HepG2 (cell line): ENCODE measurements around the gene C18orf54. TPM values are rescaled to one million over a fixed set of nuclear protein-coding genes. Genes with fewer than 3 reads are reported as not detected.

Source experiments
- ATAC-seq: fragments of 200-7000 bp; cut with Tn5 transposase; 3 replicates; pipeline ENCODE4 v1.9.1; 2020; ENCODE audit warnings: mild to moderate bottlenecking, moderate library complexity
- BruUV-seq: library from RNA; stranded (reverse); fragments of 400-500 nt; replicated peaks from 2 replicates; lab custom pipeline; 2021; lab: Mats Ljungman, UMichigan
- CTCF ChIA-PET: fragments of 300-600 bp; formaldehyde crosslinking; extraction: SDS; loops from one replicate; lab custom pipeline; 2021; ENCODE audit warnings: low total read pairs, inconsistent platforms, low intra/inter-chr PET ratio; lab: Yijun Ruan, JAX
- POLR2A ChIA-PET: fragments of 350-600 bp; sonication (Branson Sonifier 250); formaldehyde crosslinking; loops from one replicate; lab custom pipeline; 2020; ENCODE audit warnings: antibody characterized with exemption, inconsistent platforms; lab: Yijun Ruan, JAX
- DNase-seq: peaks from one replicate; pipeline ENCODE4 v3.0.0-alpha.2; 2015; ENCODE audit warnings: low spot score
- FAIRE-seq: peaks from 3 replicates; lab custom pipeline; 2011; peaks lifted over from hg19 to GRCh38; lab: Jason Lieb, UNC
- H2AFZ ChIP-seq: one replicate; pipeline ENCODE4 v1.6.1; 2011; ENCODE audit warnings: low read length, inconsistent platforms
- H3K27ac ChIP-seq: fragments of 300-600 bp; 3 replicates; pipeline ENCODE4 v1.8.0; 2011; ENCODE audit warnings: mixed run types, mild to moderate bottlenecking, mixed read lengths, low read length, inconsistent platforms; ENCODE audit not compliant: insufficient read depth; ENCODE audit errors: extremely low read length
- H3K27me3 ChIP-seq, 2 experiments: fragments of 200-600 bp in 1 of 2; 2 replicates in 1 of 2; 3 replicates in 1 of 2; pipeline versions ENCODE4 v1.6.0 to v1.8.0; 2011; ENCODE audit warnings: low read length in 2 of 2, mild to moderate bottlenecking in 2 of 2, moderate library complexity in 2 of 2, inconsistent platforms in 1 of 2; ENCODE audit not compliant: insufficient read depth in 2 of 2, control insufficient read depth in 1 of 2
- H3K36me3 ChIP-seq, 2 experiments: fragments of 200-600 bp in 1 of 2; replicated peaks in 1 of 2; 2 replicates in 1 of 2; 3 replicates in 1 of 2; pipeline versions ENCODE4 v1.5.1 to v1.8.0; 2011; ENCODE audit warnings: low read length in 2 of 2, inconsistent platforms in 1 of 2; ENCODE audit not compliant: insufficient read depth in 2 of 2, control insufficient read depth in 1 of 2
- H3K4me1 ChIP-seq: 2 replicates; pipeline ENCODE4 v1.5.1; 2012; ENCODE audit warnings: low read length, inconsistent platforms; ENCODE audit not compliant: insufficient read depth
- H3K4me2 ChIP-seq: 2 replicates; pipeline ENCODE4 v1.6.0; 2011; ENCODE audit warnings: low read depth, low read length, inconsistent platforms
- H3K4me3 ChIP-seq, 3 experiments: fragments of 200-600 bp in 1 of 3; sonication (generic), shearing (Covaris generic) in 1 of 3; replicated peaks in 1 of 3; 2 replicates each; pipeline ENCODE4 v1.5.1; 2011 to 2016; ENCODE audit warnings: low read length in 3 of 3, inconsistent platforms in 2 of 3, low read depth in 2 of 3, mild to moderate bottlenecking in 2 of 3, control low read depth in 1 of 3, mixed read lengths in 1 of 3; ENCODE audit not compliant: insufficient read depth in 1 of 3
- H3K79me2 ChIP-seq: one replicate; pipeline ENCODE4 v1.6.1; 2011; ENCODE audit warnings: low read length, inconsistent platforms; ENCODE audit not compliant: insufficient read depth
- H3K9ac ChIP-seq: 2 replicates; pipeline ENCODE4 v1.6.0; 2011; ENCODE audit warnings: mild to moderate bottlenecking, low read depth, low read length, inconsistent platforms; ENCODE audit not compliant: insufficient read depth
- H3K9me3 ChIP-seq: 2 replicates; pipeline ENCODE4 v1.5.1; 2012; ENCODE audit warnings: mild to moderate bottlenecking, low read length
- H4K20me1 ChIP-seq: 2 replicates; pipeline ENCODE4 v1.6.0; 2011; ENCODE audit warnings: inconsistent platforms, mild to moderate bottlenecking, low read length, moderate library complexity; ENCODE audit not compliant: insufficient read depth
- BCL6 ChIP-seq: IDR thresholded peaks from 2 replicates; pipeline ENCODE4 v1.6.1; 2016; ENCODE audit warnings: missing genetic modification reagents, missing compliant biosample characterization
- GATAD2A ChIP-seq: IDR thresholded peaks from 2 replicates; pipeline ENCODE4 v1.6.1; 2016
- HNF4A ChIP-seq: sonication (generic); formaldehyde crosslinking; IDR thresholded peaks from 2 replicates; pipeline ENCODE4 v1.4.0; 2020; ENCODE audit warnings: missing genetic modification reagents
- SOX13 ChIP-seq, 3 experiments: fragments of 450-650 bp in 1 of 3; sonication (generic) in 1 of 3; formaldehyde crosslinking in 1 of 3; IDR thresholded peaks in 2 of 3; conservative IDR thresholded peaks in 1 of 3; 2 replicates each; pipeline versions ENCODE4 v1.5.0 to v1.6.1; 2016 to 2020; ENCODE audit warnings: antibody characterized with exemption in 1 of 3, mild to moderate bottlenecking in 1 of 3, missing compliant biosample characterization in 1 of 3, missing genetic modification reagents in 1 of 3, moderate library complexity in 1 of 3
- SOX5 ChIP-seq: IDR thresholded peaks from 2 replicates; pipeline ENCODE4 v1.6.1; 2016; ENCODE audit warnings: borderline replicate concordance
- SOX6 ChIP-seq, 2 experiments: fragments of 450-650 bp in 1 of 2; sonication (generic) in 1 of 2; formaldehyde crosslinking in 1 of 2; IDR thresholded peaks; 2 replicates each; pipeline versions ENCODE4 v1.4.0 to v1.6.1; 2017 to 2020; ENCODE audit warnings: antibody characterized with exemption in 1 of 2, mild to moderate bottlenecking in 1 of 2, missing genetic modification reagents in 1 of 2
- SP5 ChIP-seq: IDR thresholded peaks from 2 replicates; pipeline ENCODE4 v1.6.1; 2016; ENCODE audit warnings: low read depth, borderline replicate concordance
- TP53 ChIP-seq: sonication (generic); formaldehyde crosslinking; conservative IDR thresholded peaks from 2 replicates; pipeline ENCODE4 v1.4.0; 2020; ENCODE audit warnings: missing genetic modification reagents
- ZNF20 ChIP-seq: sonication (generic); formaldehyde crosslinking; IDR thresholded peaks from 2 replicates; pipeline ENCODE4 v1.4.0; 2020; ENCODE audit warnings: mild to moderate bottlenecking, moderate library complexity, missing genetic modification reagents
- ZNF235 ChIP-seq: sonication (generic); formaldehyde crosslinking; IDR thresholded peaks from 2 replicates; pipeline ENCODE4 v1.8.1; 2023; ENCODE audit warnings: mild to moderate bottlenecking, missing genetic modification reagents, borderline replicate concordance
- ZNF552 ChIP-seq: sonication (generic); formaldehyde crosslinking; IDR thresholded peaks from 2 replicates; pipeline ENCODE4 v1.9.0; 2022; ENCODE audit warnings: missing genetic modification reagents, mild to moderate bottlenecking, borderline replicate concordance
- ZSCAN20 ChIP-seq: sonication (generic); formaldehyde crosslinking; IDR thresholded peaks from 2 replicates; pipeline ENCODE4 v1.4.0; 2020; ENCODE audit warnings: missing genetic modification reagents, mild to moderate bottlenecking, borderline replicate concordance
- ZSCAN25 ChIP-seq: sonication (generic); formaldehyde crosslinking; IDR thresholded peaks from 2 replicates; pipeline ENCODE4 v1.8.0; 2022; ENCODE audit warnings: mild to moderate bottlenecking, missing genetic modification reagents
- WGBS: methylation state at CpG from one replicate; pipeline ENCODE4 v1.1.6; 2017; ENCODE audit warnings: low lambda C conversion rate; 5-methylcytosine and 5-hydroxymethylcytosine counted together
- in situ Hi-C: cut with HindIII; loops from 2 replicates; pipeline ENCODE4 v1.10.0; 2017; ENCODE audit warnings: low pct_unique_long_range_greater_than_20kb; ENCODE audit not compliant: extremely low pct_ligation_motif_present
- intact Hi-C: fragments of 100-400 bp; cut with micrococcal nuclease; formaldehyde crosslinking; loops from one replicate; pipeline ENCODE4 v1.10.0; 2022; ENCODE audit not compliant: unreplicated experiment
- polyA plus RNA-seq, 8 experiments: library from polyadenylated mRNA; depleted of rRNA in 3 of 8; stranded (reverse) in 7 of 8; unstranded in 1 of 8; fragments of >200 nt; fragmentation: Illumina TruSeq in 4 of 8; extraction: Trizol in 4 of 8; gene quantifications; 2 replicates each; pipeline versions ENCODE4 v1.2.1 to v1.2.3, GENCODE V29; 2011 to 2016; ENCODE audit warnings: low read depth in 4 of 8, missing spikeins in 1 of 8, mixed read lengths in 1 of 8; ENCODE audit not compliant: insufficient read depth in 1 of 8
- total RNA-seq, 5 experiments: library from RNA; depleted of rRNA; stranded (reverse); fragments of >200 nt; fragmentation: Illumina TruSeq; extraction: Trizol; gene quantifications; 2 replicates each; pipeline ENCODE4 v1.2.3, GENCODE V29; 2016; ENCODE audit warnings: low read depth in 1 of 5
- TF ChIP-seq, protein P1 (sequence below): sonication (generic); formaldehyde crosslinking; IDR thresholded peaks from 2 replicates; pipeline ENCODE4 v1.5.1; 2020; ENCODE audit warnings: mild to moderate bottlenecking, missing genetic modification reagents, borderline replicate concordance
- TF ChIP-seq, protein P2 (sequence below): sonication (generic); formaldehyde crosslinking; IDR thresholded peaks from 2 replicates; pipeline ENCODE4 v1.5.0; 2020; ENCODE audit warnings: missing genetic modification reagents

Gene C18orf54
- total and polyA plus RNA-seq, 2 of the 13 experiments (the other 11 are each of a cell fraction or from before 2014, with no cell fraction given): 1.8 to 2.5 TPM

DNA sequence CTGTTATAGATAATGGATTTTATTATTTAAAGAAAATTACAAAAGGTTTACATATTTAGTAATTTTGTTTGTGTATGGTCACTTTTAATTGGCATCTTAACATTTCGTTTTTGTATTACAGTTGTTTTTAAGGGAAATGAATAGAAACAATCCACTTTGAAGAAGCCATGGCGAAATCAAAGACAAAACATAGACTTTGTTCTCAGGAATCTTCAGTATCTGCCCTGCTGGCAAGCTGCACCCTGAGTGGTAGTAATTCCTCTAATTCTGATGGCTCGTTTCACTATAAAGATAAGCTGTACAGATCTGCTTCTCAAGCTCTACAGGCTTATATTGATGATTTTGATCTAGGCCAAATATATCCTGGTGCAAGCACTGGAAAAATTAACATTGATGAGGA lies 2.7 kb downstream of the C18orf54 start:
- no peaks in the 10 kb centered on the region for H4K20me1 ChIP-seq
- no peaks in the 10 kb centered on the region for H3K9me3 ChIP-seq
- no peaks in the 10 kb centered on the region for H3K79me2 ChIP-seq
- no peak overlapping the region for H3K9ac ChIP-seq
- H3K4me2 ChIP-seq: no peak overlapping the region
- no peaks in the 10 kb centered on the region for H3K36me3 ChIP-seq
- intact Hi-C loops: no loop called here
- no peaks in the 10 kb centered on the region; a peak in 2 of 5 replicates for H3K27me3 ChIP-seq
- CTCF ChIA-PET: no interaction called here
- no peak overlapping the region for H3K27ac ChIP-seq
- DNase-seq (peak; percentile 30), ATAC-seq (no peak), FAIRE-seq (peak; percentile 54)
- TF ChIP-seq SOX5 (peak; percentile 36; the same call in 1 of the 2 replicates), SOX13 (IDR thresholded peaks at IDR 0.05) (no peak), SOX13 (CRISPR knock-in tag; conservative IDR thresholded peaks at IDR 0.05 in 1 of 2, IDR thresholded peaks at IDR 0.05 in 1 of 2) (peak in 1 of 2 experiments; percentile 72; a peak in 2 of 4 replicates), GATAD2A (CRISPR knock-in tag) (peak; percentile 30; the same call in 1 of the 2 replicates), SP5 (no peak), BCL6 (CRISPR knock-in tag) (no peak), HNF4A (CRISPR knock-in tag) (peak; percentile 44; the same call in 1 of the 2 replicates), ZSCAN25 (CRISPR knock-in tag) (no peak), ZSCAN20 (peak; percentile 85; the same call in 1 of the 2 replicates), ZNF552 (no peak), SOX6 (IDR thresholded peaks at IDR 0.05) (no peak), SOX6 (CRISPR knock-in tag; IDR thresholded peaks at IDR 0.05) (peak; percentile 34; the same call in 1 of the 2 replicates)
- peak overlapping the region in 1 of 3 experiments; percentile 26; a peak in 1 of 6 replicates for H3K4me3 ChIP-seq
- WGBS: 31% methylated on average over 3 of the region's 3 CpGs
- POLR2A ChIA-PET: no interaction called here
- no peak overlapping the region for H2AFZ ChIP-seq
- BruUV-seq: no TSS peak
- H3K4me1 ChIP-seq: peaks cover 28% of the 10 kb centered on the region
- in situ Hi-C loops: no loop called here

- Histone ChIP-seq H3K9ac (no peak overlapping the region), H4K20me1 (no peaks in the 10 kb centered on the region), H3K9me3 (no peaks in the 10 kb centered on the region), H3K36me3 (no peaks in the 10 kb centered on the region), H3K27ac (no peak overlapping the region), H2AFZ (no peak overlapping the region), H3K4me2 (no peak overlapping the region), H3K27me3 (no peaks in the 10 kb centered on the region), H3K79me2 (no peaks in the 10 kb centered on the region), H3K4me3 (no peak overlapping the region), H3K4me1 (no peaks in the 10 kb centered on the region)
- WGBS: 98% methylated on average over 4 of the region's 4 CpGs
- no TSS peak for BruUV-seq
- ChIA-PET POLR2A (no interaction called here), CTCF (no interaction called here)
- in situ Hi-C loops (no loop called here), intact Hi-C loops (no loop called here)
- DNase-seq (no peak), FAIRE-seq (no peak), ATAC-seq (no peak)
- TF ChIP-seq TP53 (no peak), ZNF235 (CRISPR knock-in tag) (no peak), ZNF20 (CRISPR knock-in tag) (no peak)
- TF ChIP-seq, protein P1, sequence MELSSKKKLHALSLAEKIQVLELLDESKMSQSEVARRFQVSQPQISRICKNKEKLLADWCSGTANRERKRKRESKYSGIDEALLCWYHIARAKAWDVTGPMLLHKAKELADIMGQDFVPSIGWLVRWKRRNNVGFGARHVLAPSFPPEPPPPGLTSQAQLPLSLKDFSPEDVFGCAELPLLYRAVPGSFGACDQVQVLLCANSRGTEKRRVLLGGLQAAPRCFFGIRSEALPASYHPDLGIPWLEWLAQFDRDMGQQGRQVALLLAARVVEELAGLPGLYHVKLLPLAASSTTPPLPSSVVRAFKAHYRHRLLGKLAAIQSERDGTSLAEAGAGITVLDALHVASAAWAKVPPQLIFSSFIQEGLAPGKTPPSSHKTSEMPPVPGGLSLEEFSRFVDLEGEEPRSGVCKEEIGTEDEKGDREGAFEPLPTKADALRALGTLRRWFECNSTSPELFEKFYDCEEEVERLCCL (CRISPR knock-in tag): no peak
- TF ChIP-seq, protein P2, sequence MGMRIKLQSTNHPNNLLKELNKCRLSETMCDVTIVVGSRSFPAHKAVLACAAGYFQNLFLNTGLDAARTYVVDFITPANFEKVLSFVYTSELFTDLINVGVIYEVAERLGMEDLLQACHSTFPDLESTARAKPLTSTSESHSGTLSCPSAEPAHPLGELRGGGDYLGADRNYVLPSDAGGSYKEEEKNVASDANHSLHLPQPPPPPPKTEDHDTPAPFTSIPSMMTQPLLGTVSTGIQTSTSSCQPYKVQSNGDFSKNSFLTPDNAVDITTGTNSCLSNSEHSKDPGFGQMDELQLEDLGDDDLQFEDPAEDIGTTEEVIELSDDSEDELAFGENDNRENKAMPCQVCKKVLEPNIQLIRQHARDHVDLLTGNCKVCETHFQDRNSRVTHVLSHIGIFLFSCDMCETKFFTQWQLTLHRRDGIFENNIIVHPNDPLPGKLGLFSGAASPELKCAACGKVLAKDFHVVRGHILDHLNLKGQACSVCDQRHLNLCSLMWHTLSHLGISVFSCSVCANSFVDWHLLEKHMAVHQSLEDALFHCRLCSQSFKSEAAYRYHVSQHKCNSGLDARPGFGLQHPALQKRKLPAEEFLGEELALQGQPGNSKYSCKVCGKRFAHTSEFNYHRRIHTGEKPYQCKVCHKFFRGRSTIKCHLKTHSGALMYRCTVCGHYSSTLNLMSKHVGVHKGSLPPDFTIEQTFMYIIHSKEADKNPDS (CRISPR knock-in tag): no peak
These were observed 20.4 kb downstream of the C18orf54 start for GRCh38 chr18:54378057-54378456.
